Raji (cell line): ENCODE measurements around the gene KLHL3.

Experiments used
- POLR2A ChIP-seq: IDR thresholded peaks from 2 replicates; pipeline ENCODE4 v1.6.1; 2011; ENCODE audit warnings: low read depth, low read length, control low read depth; ENCODE audit not compliant: insufficient read depth

The KLHL3 gene, protein sequence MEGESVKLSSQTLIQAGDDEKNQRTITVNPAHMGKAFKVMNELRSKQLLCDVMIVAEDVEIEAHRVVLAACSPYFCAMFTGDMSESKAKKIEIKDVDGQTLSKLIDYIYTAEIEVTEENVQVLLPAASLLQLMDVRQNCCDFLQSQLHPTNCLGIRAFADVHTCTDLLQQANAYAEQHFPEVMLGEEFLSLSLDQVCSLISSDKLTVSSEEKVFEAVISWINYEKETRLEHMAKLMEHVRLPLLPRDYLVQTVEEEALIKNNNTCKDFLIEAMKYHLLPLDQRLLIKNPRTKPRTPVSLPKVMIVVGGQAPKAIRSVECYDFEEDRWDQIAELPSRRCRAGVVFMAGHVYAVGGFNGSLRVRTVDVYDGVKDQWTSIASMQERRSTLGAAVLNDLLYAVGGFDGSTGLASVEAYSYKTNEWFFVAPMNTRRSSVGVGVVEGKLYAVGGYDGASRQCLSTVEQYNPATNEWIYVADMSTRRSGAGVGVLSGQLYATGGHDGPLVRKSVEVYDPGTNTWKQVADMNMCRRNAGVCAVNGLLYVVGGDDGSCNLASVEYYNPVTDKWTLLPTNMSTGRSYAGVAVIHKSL

DNA sequence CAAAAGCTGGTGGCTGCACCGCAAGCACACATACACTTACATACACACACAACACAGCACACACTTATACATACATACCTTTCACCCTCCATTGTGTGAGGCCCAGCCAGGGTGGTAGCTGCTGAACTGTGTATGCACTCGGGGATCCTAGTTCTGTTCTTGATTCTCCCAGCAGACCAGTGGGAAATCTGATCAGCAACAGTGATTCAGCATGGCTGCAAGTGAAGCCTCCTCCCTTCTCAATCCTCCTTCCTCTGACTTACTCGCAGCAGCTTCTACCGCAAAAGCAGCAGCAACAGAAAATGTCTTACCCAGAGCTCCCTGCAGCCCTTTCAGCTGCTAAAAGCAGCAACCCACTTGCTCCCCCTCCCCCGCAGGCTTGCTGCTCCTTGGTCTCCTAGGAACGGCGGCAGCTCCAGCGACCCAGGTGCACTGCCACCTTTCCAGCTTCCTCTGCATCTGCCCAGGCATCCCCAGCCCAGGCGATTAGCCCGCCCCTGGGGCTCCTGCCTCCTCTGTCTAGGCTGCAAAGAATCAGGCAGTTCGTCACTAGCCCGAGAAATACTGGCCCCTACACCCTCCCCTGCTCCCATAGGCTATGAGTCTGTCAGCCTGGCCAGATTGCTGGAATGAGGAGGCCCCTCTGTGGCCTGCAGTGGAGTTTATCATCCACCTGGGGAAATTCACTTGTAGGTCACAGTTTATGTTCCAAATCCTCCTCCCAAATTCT, at the start of gene KLHL3:
KLHL3 (minus strand) TSS at position 535 of the 730 bp plus-strand sequence; CDS start at position 92, 443 bp downstream.
- no peak for TF ChIP-seq POLR2A

DNA sequence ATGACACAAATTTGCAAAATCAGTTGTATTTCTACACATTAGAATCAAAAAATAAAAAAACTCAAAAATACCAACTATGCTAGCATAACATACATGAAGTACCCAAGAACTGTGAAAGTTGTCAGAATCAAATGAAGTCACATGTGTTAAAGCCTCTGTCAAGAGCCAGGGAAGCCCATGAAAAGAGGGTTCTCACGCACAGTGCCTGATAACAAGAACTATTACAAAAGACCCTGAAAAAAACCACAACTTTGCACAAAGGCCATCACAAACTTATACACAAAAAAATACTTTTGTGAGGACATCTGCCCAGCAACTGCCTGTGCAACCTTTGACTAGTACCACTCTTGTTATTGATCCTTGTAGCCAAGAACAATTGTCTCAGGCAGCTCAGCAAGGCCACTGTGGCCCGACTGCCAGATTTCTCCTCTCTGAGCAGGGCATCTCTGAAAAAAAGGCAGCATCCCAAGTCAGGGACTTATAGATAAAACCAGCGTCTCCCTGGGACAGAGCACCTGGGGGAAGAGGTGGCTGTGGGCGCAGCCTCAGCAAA, 47.2 kb upstream of the KLHL3 start:
- no peak for TF ChIP-seq POLR2A

DNA sequence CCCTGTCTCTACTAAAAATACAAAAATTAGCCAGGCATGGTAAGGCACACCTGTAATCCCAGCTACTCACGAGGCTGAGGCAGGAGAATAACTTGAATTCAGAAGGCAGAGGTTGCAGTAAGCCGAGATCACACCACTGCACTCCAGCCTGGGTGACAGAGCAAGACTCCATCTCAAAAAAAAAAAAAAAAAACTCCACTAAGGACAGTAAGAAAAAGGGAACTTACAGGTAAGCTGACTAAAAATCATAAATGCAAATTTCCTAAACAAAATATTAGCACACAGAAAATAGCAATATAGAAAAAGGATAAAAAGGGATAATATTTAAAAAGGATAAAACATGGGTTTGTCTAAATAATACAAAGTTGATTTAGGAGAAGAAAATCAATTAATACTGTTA, 46.2 kb upstream of the KLHL3 start:
- no peak for TF ChIP-seq POLR2A

DNA sequence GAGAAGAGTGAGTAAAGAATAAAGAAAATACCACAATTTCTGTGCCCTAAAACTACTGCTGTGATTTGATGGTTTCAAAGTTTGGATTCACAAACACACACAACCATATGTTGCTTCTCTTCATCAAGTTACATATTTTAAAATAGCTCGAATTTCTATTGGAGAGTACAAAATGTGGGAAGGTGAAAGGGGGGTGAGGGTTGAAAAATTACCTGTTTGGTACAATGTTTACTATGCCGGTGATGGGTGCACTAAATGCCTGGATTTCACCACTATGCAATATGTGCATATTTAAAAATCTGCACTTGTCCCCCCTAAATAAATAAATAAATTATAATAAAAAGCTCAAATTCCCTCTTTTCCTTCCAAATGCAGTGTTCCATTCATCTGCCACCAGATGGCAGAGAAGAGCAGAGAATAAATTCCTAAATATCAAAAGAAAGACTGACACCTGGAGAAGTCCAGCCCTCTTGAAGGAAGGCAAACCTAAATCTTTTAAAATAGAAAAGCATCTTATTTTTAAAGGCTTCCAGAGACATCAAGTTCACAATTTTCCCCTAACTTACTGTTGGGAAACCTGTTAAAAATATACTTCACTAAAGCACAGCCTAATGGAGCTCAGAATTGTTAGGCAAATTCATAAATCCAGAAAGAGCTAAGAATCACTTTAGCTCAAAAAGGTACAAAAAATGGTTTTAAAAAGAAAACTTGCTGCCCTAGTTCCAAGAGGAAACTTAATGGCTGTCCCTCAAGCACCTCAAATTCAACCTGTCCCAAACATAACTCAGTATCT, 43.1 kb upstream of the KLHL3 start:
- no peak for TF ChIP-seq POLR2A

DNA sequence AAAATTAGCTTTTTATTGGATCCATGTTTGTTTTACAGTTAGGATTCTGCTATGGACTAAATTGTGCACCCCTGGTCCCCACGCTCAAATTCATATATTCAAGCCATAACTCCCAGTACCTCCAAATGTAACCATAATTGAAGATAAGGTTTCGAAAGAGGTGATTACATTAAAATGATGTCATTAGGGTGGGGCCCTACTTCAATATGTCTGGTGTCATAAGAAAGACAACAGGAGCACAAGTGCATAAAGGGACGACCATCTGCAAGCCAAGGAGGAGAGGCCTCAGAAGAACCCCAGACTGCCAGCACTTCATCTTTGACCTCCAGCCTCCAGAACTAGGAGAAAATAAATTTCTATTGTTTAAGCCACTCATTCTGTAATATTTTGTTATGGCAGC, 25.7 kb upstream of the KLHL3 start:
- no peak for TF ChIP-seq POLR2A

DNA sequence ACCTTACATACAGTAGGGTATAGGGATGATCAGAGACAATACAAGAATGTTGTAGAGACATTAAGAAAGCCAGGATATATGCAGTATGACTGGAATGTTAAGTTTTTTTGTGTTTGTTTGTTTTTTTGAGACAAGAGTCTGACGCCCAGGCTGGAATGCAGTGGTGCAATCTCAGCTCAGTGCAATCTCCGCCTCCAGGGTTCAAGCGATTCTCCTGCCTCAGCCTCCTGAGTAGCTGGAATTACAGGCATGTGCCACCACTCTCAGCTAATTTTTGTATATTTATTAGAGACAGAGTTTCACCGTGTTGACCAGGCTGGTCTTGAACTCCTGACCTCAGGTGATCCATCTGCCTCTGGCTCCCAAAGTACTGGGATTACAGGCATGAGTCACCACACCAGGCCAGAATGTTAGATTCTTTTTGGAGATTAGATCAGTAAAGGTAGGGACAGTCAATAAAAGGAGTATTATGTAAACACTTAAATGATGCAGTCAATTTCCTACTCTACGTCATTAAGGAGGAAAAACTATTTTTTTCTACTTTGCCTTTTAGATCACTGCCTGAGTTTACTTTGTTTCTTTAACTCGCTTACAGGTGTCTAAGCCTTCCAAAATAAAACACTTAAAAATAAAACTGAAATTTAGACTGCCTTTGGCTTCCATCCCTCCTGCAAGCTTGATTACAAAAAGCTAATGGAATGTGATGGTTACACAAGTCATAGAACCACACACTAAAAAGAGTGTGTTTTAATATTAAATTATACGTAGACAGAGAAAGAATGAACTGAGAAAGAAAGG, 25.0 kb upstream of the KLHL3 start:
- no peak for TF ChIP-seq POLR2A

DNA sequence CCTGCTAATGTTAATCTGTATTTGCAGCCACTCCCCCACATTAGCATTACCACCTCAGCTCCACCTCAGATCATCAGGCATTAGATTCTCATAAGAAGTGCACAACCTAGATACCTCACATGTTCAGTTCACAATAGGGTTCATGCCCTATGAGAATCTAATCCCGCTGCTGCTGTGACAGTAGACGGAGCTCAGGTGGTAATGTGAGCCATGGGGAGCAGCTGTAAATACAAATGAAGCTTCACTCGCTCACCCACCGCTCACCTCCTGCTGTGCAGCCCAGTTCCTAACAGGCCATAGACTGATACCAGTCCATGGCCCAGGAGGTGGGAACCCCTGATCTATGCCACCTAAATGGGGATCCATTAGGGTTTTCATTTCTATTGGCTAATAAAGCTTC, 24.4 kb upstream of the KLHL3 start:
- no peak for TF ChIP-seq POLR2A

DNA sequence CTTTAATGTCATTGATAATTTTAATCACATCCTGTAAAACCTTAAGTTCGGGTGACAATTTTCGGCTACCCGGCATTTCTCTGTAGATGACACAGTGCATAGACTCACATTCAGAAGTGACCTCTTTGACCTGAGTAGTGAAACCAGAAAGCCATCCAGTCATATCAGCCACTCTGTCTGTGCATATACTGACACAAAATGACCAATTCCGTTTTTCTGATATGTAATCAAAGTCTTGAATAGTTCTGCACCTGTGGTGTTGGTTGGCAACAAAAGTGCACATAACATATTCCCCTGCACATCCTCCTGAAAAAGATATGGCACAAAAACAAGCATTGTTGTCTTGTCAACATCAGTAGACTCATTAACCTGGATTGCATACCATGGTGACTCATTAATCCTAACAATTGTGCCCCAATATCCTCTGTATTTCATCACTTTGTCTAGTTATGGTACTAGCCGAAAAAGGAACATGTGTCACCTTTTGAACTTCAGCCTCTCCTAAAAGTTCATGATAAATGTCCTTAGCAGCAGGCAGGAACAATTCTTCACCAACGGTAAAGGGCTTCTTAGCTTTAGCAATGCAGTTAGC, 22.9 kb upstream of the KLHL3 start:
- TF ChIP-seq POLR2A, result no peak

DNA sequence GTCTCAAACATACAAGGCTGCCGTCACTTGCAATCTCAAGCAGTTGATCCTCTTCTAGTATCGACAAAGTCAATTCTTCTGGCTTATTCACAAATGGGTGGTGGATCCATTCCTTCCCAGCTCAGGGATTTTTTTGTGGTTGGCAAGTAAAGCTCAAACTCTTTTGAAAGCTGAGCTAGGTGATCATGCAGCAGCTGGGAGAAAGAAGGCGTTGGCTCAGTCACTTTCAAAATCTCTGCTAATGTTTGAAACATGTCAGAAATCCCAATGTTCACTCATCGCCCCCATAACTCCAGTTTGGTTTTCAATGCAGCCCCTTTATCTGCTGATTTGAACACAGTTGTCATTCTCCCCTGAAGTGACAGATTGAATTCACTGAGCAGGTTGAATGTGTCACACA, 22.2 kb upstream of the KLHL3 start:
- no peak for TF ChIP-seq POLR2A

DNA sequence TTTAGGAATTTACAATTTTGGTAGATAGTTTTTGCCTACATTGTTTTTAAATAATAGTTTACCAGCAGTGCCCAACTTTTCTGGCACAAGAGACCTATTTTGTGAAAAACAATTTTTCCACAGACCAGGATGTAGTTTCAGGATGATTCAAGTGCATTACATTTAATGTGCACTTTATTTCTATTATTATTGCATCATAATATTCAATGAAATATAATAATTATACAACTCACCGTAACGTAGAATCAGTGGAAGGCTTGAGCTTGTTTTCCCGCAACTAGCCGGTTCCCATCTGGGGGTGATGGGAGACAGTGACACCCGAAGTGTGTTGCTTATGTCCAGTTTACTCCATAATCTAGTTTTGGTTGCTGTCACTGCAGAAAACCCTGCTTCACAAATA, 21.7 kb upstream of the KLHL3 start:
- no peak for TF ChIP-seq POLR2A

DNA sequence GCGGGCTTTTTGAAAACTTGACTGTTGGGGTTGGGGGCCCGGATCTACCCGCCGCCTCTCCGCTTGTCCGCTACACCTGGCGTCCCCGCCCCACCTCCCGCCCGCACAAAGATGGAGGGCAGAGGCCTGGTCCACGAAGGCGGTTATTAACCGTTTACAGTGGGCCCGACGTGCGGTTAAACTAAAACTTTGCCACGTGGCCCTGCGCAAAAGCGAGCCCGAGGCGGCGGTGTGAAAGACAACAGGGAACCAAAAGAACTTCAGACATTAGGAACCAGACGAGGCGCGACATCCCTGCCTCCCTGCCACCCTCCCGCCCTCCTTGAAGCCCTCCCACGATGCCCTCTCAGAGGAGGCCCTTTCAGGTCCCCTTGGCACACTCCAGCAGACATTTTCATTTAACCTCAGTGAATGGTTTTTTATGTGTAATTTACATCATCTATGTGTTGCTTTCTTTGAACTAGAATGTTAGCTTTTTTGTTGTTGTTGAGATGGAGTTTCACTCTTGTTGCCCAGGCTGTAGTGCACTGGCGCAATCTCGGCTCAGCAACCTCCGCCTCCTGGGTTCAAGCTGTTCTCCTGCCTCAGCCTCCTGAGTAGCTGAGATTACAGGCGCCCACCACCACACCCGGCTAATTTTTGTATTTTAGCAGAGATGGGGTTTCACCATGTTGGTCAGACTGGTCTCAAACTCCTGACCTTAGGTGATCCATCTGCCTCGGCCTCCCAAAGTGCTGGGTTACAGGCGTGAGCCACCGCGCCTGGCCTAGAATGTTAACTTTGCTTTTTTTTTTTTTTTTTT, 19.3 kb upstream of the KLHL3 start:
- no peak for TF ChIP-seq POLR2A

DNA sequence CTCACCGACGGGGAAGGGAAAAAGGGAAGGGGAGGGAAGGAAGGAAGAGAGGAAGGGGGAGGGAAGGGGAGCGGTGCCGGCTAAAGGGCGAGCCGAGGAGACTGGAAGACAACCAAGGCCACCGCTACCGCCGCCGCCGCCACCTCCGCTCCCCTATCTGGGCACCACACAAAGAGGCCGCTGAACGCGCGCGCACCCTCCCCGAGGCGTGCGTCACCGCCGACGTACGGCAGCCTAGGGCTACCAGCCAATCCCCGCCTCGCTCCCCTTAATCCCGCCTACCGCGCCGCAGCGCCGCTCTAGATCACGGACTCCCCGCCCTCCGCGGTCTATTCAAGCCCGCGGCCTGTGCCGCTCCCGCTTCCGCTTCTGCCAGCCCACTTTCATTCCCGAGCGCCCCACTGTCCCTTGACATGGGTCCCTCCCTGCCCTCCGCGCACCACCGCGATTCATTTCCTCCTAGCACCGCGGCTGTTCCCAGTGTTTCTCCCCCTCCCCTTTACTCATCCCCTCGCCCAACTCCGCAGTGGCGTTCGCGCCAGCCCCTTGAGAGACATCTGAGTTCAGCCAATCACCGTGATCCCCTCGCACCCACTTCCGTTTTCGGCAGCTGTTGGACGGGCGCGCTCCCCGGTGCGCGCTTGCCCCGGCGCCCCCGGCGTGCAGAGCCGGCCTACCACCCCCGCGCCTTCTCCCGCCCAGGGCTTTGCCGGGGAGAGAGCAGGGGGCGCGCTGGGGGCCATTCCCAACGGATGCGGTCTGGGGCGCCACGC, 18.5 kb upstream of the KLHL3 start, which contains the start of gene HNRNPA0:
HNRNPA0 (minus strand) TSS at position 176 of the 773 bp plus-strand sequence. CDS start 297 bp downstream, outside the sequence.
- TF ChIP-seq POLR2A, result peak; percentile 88
